CD4-positive, alpha-beta T cell (primary cell): ENCODE data around the gene NKAIN1. TPM values are rescaled to one million over a fixed set of nuclear protein-coding genes. Genes with fewer than 3 reads are reported as not detected.

Experiments used
- ATAC-seq: fragments of 200-7000 bp; cut with Tn5 transposase; one replicate; pipeline ENCODE4 v1.10.0; 2022; ENCODE audit warnings: mild to moderate bottlenecking; ENCODE audit not compliant: poor library complexity
- CTCF ChIA-PET: fragments of 350-600 bp; sonication (Branson Sonifier 250); formaldehyde crosslinking; loops from one replicate; lab custom pipeline; 2021; ENCODE audit warnings: antibody characterized with exemption, inconsistent platforms; lab: Charles Lee
- POLR2A ChIA-PET: fragments of 350-600 bp; sonication (Branson Sonifier 250); formaldehyde crosslinking; loops from one replicate; lab custom pipeline; 2021; ENCODE audit warnings: antibody characterized with exemption, inconsistent platforms; lab: Charles Lee
- DNase-seq, 14 experiments: peaks; one replicate each; pipeline ENCODE4 v3.0.0-alpha.2; 2013 to 2020; ENCODE audit warnings: mixed read lengths in 2 of 14
- H3K27ac ChIP-seq, 2 donors: one replicate each; pipeline versions ENCODE4 v1.5.1 to v1.7.0; 2013; ENCODE audit warnings: low read length in 2 of 2, low read depth in 1 of 2, mild to moderate bottlenecking in 1 of 2
- H3K27me3 ChIP-seq, 2 experiments: 1 replicate in 1 of 2; 2 replicates in 1 of 2; pipeline versions ENCODE4 v1.6.1 to v1.7.0; 2013; ENCODE audit warnings: low read length in 2 of 2, control low read depth in 1 of 2, mild to moderate bottlenecking in 1 of 2, moderate library complexity in 1 of 2; ENCODE audit not compliant: insufficient read depth in 2 of 2, control insufficient read depth in 1 of 2
- H3K36me3 ChIP-seq: one replicate; pipeline ENCODE4 v1.6.1; 2013; ENCODE audit warnings: low read length, control low read depth; ENCODE audit not compliant: insufficient read depth
- H3K4me1 ChIP-seq: one replicate; pipeline ENCODE4 v1.6.1; 2013; ENCODE audit warnings: low read length, control low read depth; ENCODE audit not compliant: insufficient read depth
- H3K4me3 ChIP-seq: one replicate; pipeline ENCODE4 v1.5.1; 2013; ENCODE audit warnings: mild to moderate bottlenecking, low read length, moderate library complexity
- H3K9me3 ChIP-seq, 2 experiments: 1 replicate in 1 of 2; 2 replicates in 1 of 2; pipeline versions ENCODE4 v1.6.1 to v1.7.0; 2013; ENCODE audit warnings: low read length in 2 of 2, mild to moderate bottlenecking in 2 of 2, control low read depth in 1 of 2, moderate library complexity in 1 of 2; ENCODE audit not compliant: control insufficient read depth in 1 of 2, insufficient read depth in 1 of 2
- H3K27ac Mint-ChIP-seq: one replicate; pipeline ENCODE4 v1.8.0; 2020; ENCODE audit warnings: mixed read lengths
- H3K27me3 Mint-ChIP-seq: one replicate; pipeline ENCODE4 v1.8.0; 2021; ENCODE audit warnings: mixed read lengths
- H3K36me3 Mint-ChIP-seq: one replicate; pipeline ENCODE4 v1.8.0; 2021; ENCODE audit warnings: low read depth, mixed read lengths
- H3K4me1 Mint-ChIP-seq: one replicate; pipeline ENCODE4 v1.8.0; 2021; ENCODE audit warnings: low read depth, mixed read lengths
- H3K4me3 Mint-ChIP-seq: one replicate; pipeline ENCODE4 v1.8.0; 2020; ENCODE audit warnings: mild to moderate bottlenecking, mixed read lengths
- H3K9me3 Mint-ChIP-seq: one replicate; pipeline ENCODE4 v1.8.0; 2020; ENCODE audit warnings: mixed read lengths
- CTCF ChIP-seq: fragments of 200-600 bp; IDR thresholded peaks from one replicate; pipeline ENCODE4 v1.8.0; 2022; ENCODE audit warnings: antibody characterized with exemption, mild to moderate bottlenecking
- intact Hi-C, 2 experiments: fragments of 100-400 bp; cut with DNase I in 1 of 2; cut with micrococcal nuclease in 1 of 2; formaldehyde crosslinking; loops; one replicate each; pipeline versions ENCODE4 v1.15.1 to v1.9.0; 2023 to 2025; cut with DNase I, micrococcal nuclease
- total RNA-seq, 174 experiments: library from RNA in 2 of 174; stranded (reverse) in 2 of 174; gene quantifications; one replicate each; pipeline ENCODE4 v1.2.3 and lab custom pipeline; 2021 to 2026

The NKAIN1 gene
- total RNA-seq, 2 experiments from 2014 or later: not detected

GRCh38 chr1:31183126-31183525 is 56.6 kb downstream of the NKAIN1 start:
- no peaks in the 10 kb centered on the region for H3K36me3 Mint-ChIP-seq
- no peak overlapping the region for H3K27ac Mint-ChIP-seq
- Histone ChIP-seq H3K4me3 (no peak overlapping the region), H3K27me3 (peaks cover 30 to 41% of the 10 kb centered on the region in 2 experiments), H3K36me3 (no peaks in the 10 kb centered on the region), H3K4me1 (peaks cover 12% of the 10 kb centered on the region), H3K9me3 (peaks cover 0 to 15% of the 10 kb centered on the region in 2 experiments), H3K27ac (no peak overlapping the region)
- DNase-seq: no peak
- no peak for ATAC-seq
- no peak for TF ChIP-seq CTCF
- no peaks in the 10 kb centered on the region for H3K9me3 Mint-ChIP-seq
- H3K4me1 Mint-ChIP-seq: peaks cover 4% of the 10 kb centered on the region
- intact Hi-C loops: loop anchor here in 1 of 2 experiments (5.0 kb wide), 2 partner anchors 154 to 364 kb away; no protein-coding TSS in a partner anchor
- H3K4me3 Mint-ChIP-seq: no peak overlapping the region
- CTCF ChIA-PET: no interaction called here
- POLR2A ChIA-PET: interaction anchor here (0.6 kb wide), 1 partner anchor 137 kb away, joined by 3 read pairs; no protein-coding TSS in a partner anchor
- H3K27me3 Mint-ChIP-seq: peaks cover 70% of the 10 kb centered on the region

DNA sequence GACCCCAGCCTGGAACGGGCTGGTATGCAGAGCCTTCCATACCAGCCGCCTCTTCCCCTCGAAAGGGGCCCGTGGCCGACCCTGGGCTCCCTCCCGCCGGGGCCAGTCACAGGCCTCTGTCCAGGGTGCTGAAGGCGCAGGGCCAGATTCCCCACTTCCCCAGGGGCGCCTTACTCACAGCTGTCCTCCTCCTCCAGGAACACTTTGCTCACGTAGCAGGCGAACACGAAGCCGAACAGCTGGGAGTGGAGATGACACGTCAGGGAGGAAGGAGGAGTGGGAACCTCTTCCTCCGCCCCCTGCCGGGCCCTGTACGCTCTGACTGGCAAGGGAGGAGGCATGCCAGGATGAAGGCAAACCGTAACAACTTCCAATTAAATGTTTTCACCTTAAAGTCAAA is 57.3 kb downstream of the NKAIN1 start:
- intact Hi-C loops: loop anchor here in 1 of 2 experiments (5.0 kb wide), 2 partner anchors 155 to 365 kb away; no protein-coding TSS in a partner anchor
- H3K4me3 ChIP-seq: no peak overlapping the region
- ATAC-seq: peak; percentile 56
- no peak for TF ChIP-seq CTCF
- Mint-ChIP-seq H3K4me1 (peaks cover 4% of the 10 kb centered on the region), H3K27me3 (peaks cover 70% of the 10 kb centered on the region), H3K9me3 (no peaks in the 10 kb centered on the region), H3K4me3 (no peak overlapping the region), H3K36me3 (no peaks in the 10 kb centered on the region), H3K27ac (no peak overlapping the region)
- peaks cover 0 to 15% of the 10 kb centered on the region in 2 experiments for H3K9me3 ChIP-seq
- peaks cover 33 to 38% of the 10 kb centered on the region in 2 experiments for H3K27me3 ChIP-seq
- CTCF ChIA-PET: no interaction called here
- H3K4me1 ChIP-seq: peaks cover 12% of the 10 kb centered on the region
- POLR2A ChIA-PET: no interaction called here
- no peak overlapping the region for H3K27ac ChIP-seq
- no peaks in the 10 kb centered on the region for H3K36me3 ChIP-seq
- DNase-seq: peak; percentile 16 to 69 (median 38)

GRCh38 chr1:31181515-31182343 is 58.0 kb downstream of the NKAIN1 start:
- Histone ChIP-seq H3K27ac (no peak overlapping the region), H3K4me3 (no peak overlapping the region), H3K9me3 (peaks cover 0 to 15% of the 10 kb centered on the region in 2 experiments), H3K27me3 (peaks cover 33 to 38% of the 10 kb centered on the region in 2 experiments), H3K4me1 (peaks cover 12% of the 10 kb centered on the region), H3K36me3 (no peaks in the 10 kb centered on the region)
- intact Hi-C loops: loop anchor here in 1 of 2 experiments (5.0 kb wide), 2 partner anchors 156 to 366 kb away; no protein-coding TSS in a partner anchor
- Mint-ChIP-seq H3K4me1 (peaks cover 4% of the 10 kb centered on the region), H3K27ac (no peak overlapping the region), H3K27me3 (peaks cover 65% of the 10 kb centered on the region), H3K36me3 (no peaks in the 10 kb centered on the region), H3K4me3 (no peak overlapping the region), H3K9me3 (no peaks in the 10 kb centered on the region)
- ATAC-seq (peak; percentile 54), DNase-seq (peak in 9 of 14 experiments; percentile 2 to 57 (median 21))
- ChIA-PET POLR2A (no interaction called here), CTCF (interaction anchor here (0.7 to 1.0 kb wide), 2 partner anchors 10 to 29 kb away, joined by 3 read pairs; no protein-coding TSS in a partner anchor)
- peak; percentile 39 for TF ChIP-seq CTCF
